Gastroesophageal sphincter (tissue), 4 donors: ENCODE measurements around the gene FBXO31. TPM values are rescaled to one million over a fixed set of nuclear protein-coding genes. Genes with fewer than 3 reads are reported as not detected.

Source experiments
- ATAC-seq: fragments of 150-250 bp; one replicate; pipeline ENCODE4 v1.9.1; 2016; ENCODE audit warnings: mild to moderate bottlenecking, moderate library complexity
- H3K27ac ChIP-seq, 4 donors: fragments of 200-600 bp; sonication (generic) in 3 of 4; 1 replicate in 3 of 4; 2 replicates in 1 of 4; pipeline ENCODE4 v1.5.1; 2016 to 2019
- H3K27me3 ChIP-seq: fragments of 200-600 bp; sonication (generic); one replicate; pipeline ENCODE4 v1.5.1; 2019
- H3K36me3 ChIP-seq, 2 donors: fragments of 200-600 bp; sonication (generic); one replicate each; pipeline ENCODE4 v1.5.1; 2019; ENCODE audit warnings: control low read depth in 1 of 2
- H3K4me1 ChIP-seq, 3 donors: fragments of 200-600 bp; sonication (generic); 1 replicate in 2 of 3; 2 replicates in 1 of 3; pipeline ENCODE4 v1.5.1; 2016 to 2019; ENCODE audit warnings: control low read depth in 2 of 3
- H3K4me3 ChIP-seq, 2 donors: fragments of 200-600 bp; sonication (generic); one replicate each; pipeline ENCODE4 v1.5.1; 2019; ENCODE audit warnings: mild to moderate bottlenecking in 1 of 2, moderate library complexity in 1 of 2
- H3K9me3 ChIP-seq, 3 donors: fragments of 200-600 bp; sonication (generic); one replicate each; pipeline ENCODE4 v1.5.1; 2017 to 2019; ENCODE audit warnings: control low read depth in 2 of 3
- CTCF ChIP-seq, 4 experiments: fragments of 200-600 bp in 2 of 4; fragments of 450-650 bp in 2 of 4; sonication (generic) in 1 of 4; IDR thresholded peaks; one replicate each; pipeline ENCODE4 v1.5.1; 2017 to 2019; ENCODE audit warnings: antibody characterized with exemption in 4 of 4, mild to moderate bottlenecking in 2 of 4, moderate library complexity in 2 of 4
- EP300 ChIP-seq: sonication (generic); formaldehyde crosslinking; IDR thresholded peaks from one replicate; pipeline ENCODE4 v1.6.1; 2017; ENCODE audit warnings: antibody characterized with exemption, mild to moderate bottlenecking
- POLR2A ChIP-seq, 2 donors: fragments of 450-650 bp; IDR thresholded peaks; one replicate each; pipeline ENCODE4 v1.6.1; 2017; ENCODE audit warnings: antibody characterized with exemption in 2 of 2, mild to moderate bottlenecking in 2 of 2, moderate library complexity in 1 of 2
- POLR2AphosphoS5 ChIP-seq: sonication (generic); formaldehyde crosslinking; IDR thresholded peaks from one replicate; pipeline ENCODE4 v1.6.1; 2017; ENCODE audit warnings: antibody characterized with exemption
- WGBS, 2 donors: methylation state at CpG; one replicate each; pipeline ENCODE4 v1.1.5; 2018; ENCODE audit warnings: low coverage in 1 of 2; 5-methylcytosine and 5-hydroxymethylcytosine counted together
- total RNA-seq, 4 donors: library from RNA; depleted of rRNA; stranded (reverse); fragments of >200 nt; gene quantifications; one replicate each; pipeline ENCODE4 v1.1.0, GENCODE V29; 2016

The FBXO31 gene
- total RNA-seq, 4 donors from 2014 or later = 69.2 to 141 (median 85.1) TPM

DNA sequence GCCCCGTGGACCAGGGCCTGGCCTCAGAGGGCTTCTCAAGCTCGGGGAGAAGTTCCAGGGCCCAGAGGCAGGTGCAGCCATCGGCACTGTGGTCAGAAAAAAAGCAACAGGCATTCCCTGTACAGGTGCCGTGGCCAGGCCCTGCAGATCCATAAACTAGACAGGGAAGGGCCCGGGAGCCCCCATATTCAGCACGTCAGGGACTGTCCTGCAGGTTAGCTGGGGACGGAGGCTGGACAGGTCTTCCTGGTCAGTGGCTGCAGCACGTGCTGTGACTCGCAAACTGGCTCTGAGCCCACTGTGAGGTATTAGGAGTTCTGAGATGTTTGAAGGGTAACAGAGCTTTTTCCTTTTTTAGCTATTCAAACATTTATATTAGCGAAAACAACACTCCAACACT is 51.4 kb downstream of the FBXO31 start:
- Histone ChIP-seq H3K27me3 (no peaks in the 10 kb centered on the region), H3K4me1 (peaks cover 0 to 17% (median 0%) of the 10 kb centered on the region in 3 donors), H3K9me3 (no peaks in the 10 kb centered on the region), H3K36me3 (peaks cover 0 to 96% of the 10 kb centered on the region in 2 donors), H3K27ac (peak overlapping the region in 2 of 4 donors; percentile 41), H3K4me3 (no peak overlapping the region)
- 78 to 100% methylated on average over 1 to 7 of the region's 10 CpGs for WGBS, 2 donors
- ATAC-seq = no peak
- TF ChIP-seq EP300 (no peak), POLR2AphosphoS5 (no peak), CTCF (IDR thresholded peaks at IDR 0.05) (no peak), POLR2A (IDR thresholded peaks at IDR 0.05) (no peak)

DNA sequence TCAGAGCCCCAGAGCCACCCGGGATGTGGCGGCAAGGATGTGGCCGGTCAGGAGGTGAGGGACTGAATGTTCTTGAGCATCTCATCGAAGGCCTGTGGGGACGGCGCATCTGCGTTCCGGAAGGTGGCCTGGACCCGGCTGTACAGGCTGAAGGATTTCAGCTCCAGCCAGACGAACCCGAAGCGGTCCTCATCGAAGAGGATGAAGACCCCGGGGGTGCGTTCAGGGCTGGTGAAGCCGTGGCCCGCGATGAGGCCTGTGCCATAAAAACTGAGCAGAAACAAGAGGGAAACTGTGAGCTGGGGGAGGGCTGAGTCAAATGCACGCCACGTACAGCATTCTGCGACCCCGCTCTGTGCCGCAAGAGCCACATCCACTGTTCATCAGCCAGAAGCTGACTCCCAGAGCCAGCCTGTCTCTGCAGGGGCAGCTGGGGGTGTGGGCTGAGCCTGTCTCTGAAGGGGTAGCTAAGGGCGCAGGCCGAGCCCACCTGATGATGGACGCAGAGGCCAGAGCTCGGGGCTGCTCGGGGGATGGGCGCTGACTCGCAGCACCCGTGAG is 52.3 kb downstream of the FBXO31 start:
- peaks cover 0 to 96% of the 10 kb centered on the region in 2 donors for H3K36me3 ChIP-seq
- H3K9me3 ChIP-seq = no peaks in the 10 kb centered on the region
- no peak for ATAC-seq
- H3K4me3 ChIP-seq = no peak overlapping the region
- peaks cover 0 to 25% (median 0%) of the 10 kb centered on the region in 3 donors for H3K4me1 ChIP-seq
- WGBS, 2 donors = 95% methylated on average over 10 of the region's 31 CpGs; no CpG with 5 or more reads in 1 of the 2 donors
- no peak overlapping the region for H3K27ac ChIP-seq
- H3K27me3 ChIP-seq = no peaks in the 10 kb centered on the region
- no peak for TF ChIP-seq POLR2A (IDR thresholded peaks at IDR 0.05)
- TF ChIP-seq EP300 = no peak
- no peak for TF ChIP-seq CTCF (IDR thresholded peaks at IDR 0.05)
- TF ChIP-seq POLR2AphosphoS5 = no peak

DNA sequence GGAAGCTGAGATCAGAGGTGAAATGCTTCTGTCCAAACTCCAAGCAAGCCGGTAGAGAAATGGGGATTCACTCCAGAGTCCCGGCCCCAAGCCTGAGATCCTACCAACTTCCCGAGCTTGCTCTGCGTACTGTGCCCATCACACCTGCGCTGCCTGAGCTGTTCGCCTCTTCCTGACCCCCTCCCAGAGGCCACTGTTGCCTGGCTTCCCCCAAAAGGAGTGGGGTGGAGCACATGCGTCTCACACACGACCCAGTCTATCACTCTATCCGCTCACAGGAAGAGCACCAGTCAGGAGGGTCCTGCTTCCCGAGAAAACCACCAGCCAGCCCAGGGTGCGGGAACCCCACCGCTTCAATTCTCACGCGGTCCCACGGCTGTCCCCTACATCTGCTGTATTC is 52.9 kb downstream of the FBXO31 start:
- ATAC-seq = no peak
- Histone ChIP-seq H3K27ac (peak overlapping the region in 2 of 4 donors; percentile 46 to 62), H3K4me1 (peaks cover 0 to 29% (median under 1%) of the 10 kb centered on the region in 3 donors), H3K27me3 (no peaks in the 10 kb centered on the region), H3K9me3 (no peaks in the 10 kb centered on the region), H3K36me3 (peaks cover 0 to 94% of the 10 kb centered on the region in 2 donors), H3K4me3 (no peak overlapping the region)
- TF ChIP-seq POLR2A (IDR thresholded peaks at IDR 0.05) (no peak), POLR2AphosphoS5 (no peak), EP300 (no peak), CTCF (IDR thresholded peaks at IDR 0.05) (no peak)
- 0 to 86% methylated on average over 1 to 10 of the region's 15 CpGs for WGBS, 2 donors

DNA sequence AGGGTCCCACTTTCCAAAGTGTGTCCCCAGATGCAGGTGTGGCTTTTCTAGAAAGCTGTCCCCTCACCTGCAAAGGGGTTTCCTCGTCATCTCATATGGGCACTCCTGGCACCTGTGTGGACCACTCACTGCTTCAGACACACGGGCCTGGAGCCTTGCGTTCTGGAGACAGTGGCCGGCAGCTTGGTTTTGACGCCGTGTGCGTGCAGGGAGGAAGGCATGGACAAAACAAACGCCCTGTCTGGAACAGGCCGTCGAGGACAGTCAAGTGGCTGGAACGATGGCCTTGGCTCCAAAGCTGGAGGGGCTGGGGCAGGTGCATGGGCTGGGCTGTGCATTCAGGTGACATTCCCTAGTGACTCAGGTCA is 53.3 kb downstream of the FBXO31 start:
- peaks cover 0 to 33% (median 2%) of the 10 kb centered on the region in 3 donors for H3K4me1 ChIP-seq
- no peak overlapping the region for H3K4me3 ChIP-seq
- TF ChIP-seq POLR2AphosphoS5 = no peak
- no peak for TF ChIP-seq EP300
- no peak for TF ChIP-seq CTCF (IDR thresholded peaks at IDR 0.05)
- TF ChIP-seq POLR2A (IDR thresholded peaks at IDR 0.05) = no peak
- WGBS, 2 donors = 91% methylated on average over 9 of the region's 11 CpGs; no CpG with 5 or more reads in 1 of the 2 donors
- H3K27me3 ChIP-seq = no peaks in the 10 kb centered on the region
- no peak for ATAC-seq
- H3K9me3 ChIP-seq = no peaks in the 10 kb centered on the region
- peaks cover 0 to 94% of the 10 kb centered on the region in 2 donors for H3K36me3 ChIP-seq
- peak overlapping the region in 2 of 4 donors; percentile 46 to 62 for H3K27ac ChIP-seq
